Brain microvascular endothelial cell (primary cell): ENCODE measurements around the gene IFITM10.

Experiments
- DNase-seq: peaks from one replicate; pipeline ENCODE4 v3.0.0-alpha.2; 2020
- H3K27ac ChIP-seq: fragments of 250-450 bp; sonication (Bioruptor Pico); 2 replicates; pipeline ENCODE4 v1.5.1; 2020; ENCODE audit warnings: mild to moderate bottlenecking, moderate library complexity
- H3K27me3 ChIP-seq: fragments of 250-450 bp; sonication (Bioruptor Pico); replicated peaks from 2 replicates; pipeline ENCODE4 v1.5.1; 2020; ENCODE audit warnings: mild to moderate bottlenecking
- H3K36me3 ChIP-seq: fragments of 250-450 bp; sonication (Bioruptor Pico); replicated peaks from 2 replicates; pipeline ENCODE4 v1.5.1; 2020; ENCODE audit warnings: mild to moderate bottlenecking
- H3K4me3 ChIP-seq: 2 replicates; pipeline ENCODE4 v1.5.1; 2011; ENCODE audit warnings: low read depth, mild to moderate bottlenecking, control low read depth, low read length, moderate library complexity
- CTCF ChIP-seq: IDR thresholded peaks from 2 replicates; pipeline ENCODE4 v1.5.1; 2011; ENCODE audit warnings: low read depth, mild to moderate bottlenecking, moderate library complexity, low read length, control low read depth, inconsistent platforms; ENCODE audit errors: missing control alignments
- in situ Hi-C: cut with HindIII; loops from 2 replicates; pipeline ENCODE4 v1.10.0; 2017; ENCODE audit warnings: low sequenced_read_pairs, low pct_ligation_motif_present

The IFITM10 gene

GRCh38 chr11:1782831-1783724 lies 32.7 kb upstream of the IFITM10 start:
- H3K4me3 ChIP-seq, result no peak overlapping the region
- H3K27me3 ChIP-seq, result no peaks in the 10 kb centered on the region
- no peak for DNase-seq
- TF ChIP-seq CTCF, result no peak
- in situ Hi-C loops, result no loop called here
- H3K36me3 ChIP-seq, result no peaks in the 10 kb centered on the region
- no peak overlapping the region for H3K27ac ChIP-seq

DNA sequence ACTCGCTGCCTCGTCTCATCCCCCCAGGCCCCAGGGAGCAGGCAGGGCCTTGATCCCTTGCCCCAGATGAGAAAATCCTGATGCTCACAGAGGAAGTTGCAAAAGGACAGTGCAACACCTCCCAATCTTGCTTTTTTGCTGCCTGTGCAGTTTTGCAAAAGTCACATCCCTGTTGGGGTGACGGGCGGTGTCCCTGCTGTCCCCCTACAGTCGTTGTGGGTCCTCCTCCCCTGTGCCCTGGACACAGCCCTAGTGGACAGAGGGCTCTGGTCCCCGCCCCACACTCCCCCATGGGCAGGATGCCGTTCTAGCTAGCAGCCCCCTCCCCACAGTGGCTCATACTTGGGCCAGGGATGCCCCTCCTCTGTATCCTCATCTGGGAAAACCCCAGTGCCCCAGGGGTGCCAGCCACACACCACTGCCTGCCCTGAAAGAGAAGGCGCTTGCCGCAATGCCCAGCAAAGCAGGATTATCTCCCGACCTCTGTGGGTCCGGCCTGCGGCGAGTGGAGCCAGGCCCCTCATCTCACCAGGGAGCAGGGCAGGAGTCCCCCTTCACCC lies 31.7 kb upstream of the IFITM10 start:
- H3K27ac ChIP-seq, result no peak overlapping the region
- DNase-seq, result no peak
- TF ChIP-seq CTCF, result no peak
- in situ Hi-C loops, result no loop called here
- H3K36me3 ChIP-seq, result no peaks in the 10 kb centered on the region
- H3K27me3 ChIP-seq, result no peaks in the 10 kb centered on the region
- no peak overlapping the region for H3K4me3 ChIP-seq

GRCh38 chr11:1781593-1781975 lies 31.2 kb upstream of the IFITM10 start:
- Histone ChIP-seq H3K27me3 (no peaks in the 10 kb centered on the region), H3K4me3 (no peak overlapping the region), H3K27ac (no peak overlapping the region), H3K36me3 (no peaks in the 10 kb centered on the region)
- no peak for DNase-seq
- no peak for TF ChIP-seq CTCF
- in situ Hi-C loops, result no loop called here

GRCh38 chr11:1780700-1781592 lies 30.6 kb upstream of the IFITM10 start:
- in situ Hi-C loops, result no loop called here
- Histone ChIP-seq H3K27ac (no peak overlapping the region), H3K4me3 (no peak overlapping the region), H3K27me3 (no peaks in the 10 kb centered on the region), H3K36me3 (no peaks in the 10 kb centered on the region)
- no peak for DNase-seq
- no peak for TF ChIP-seq CTCF

DNA sequence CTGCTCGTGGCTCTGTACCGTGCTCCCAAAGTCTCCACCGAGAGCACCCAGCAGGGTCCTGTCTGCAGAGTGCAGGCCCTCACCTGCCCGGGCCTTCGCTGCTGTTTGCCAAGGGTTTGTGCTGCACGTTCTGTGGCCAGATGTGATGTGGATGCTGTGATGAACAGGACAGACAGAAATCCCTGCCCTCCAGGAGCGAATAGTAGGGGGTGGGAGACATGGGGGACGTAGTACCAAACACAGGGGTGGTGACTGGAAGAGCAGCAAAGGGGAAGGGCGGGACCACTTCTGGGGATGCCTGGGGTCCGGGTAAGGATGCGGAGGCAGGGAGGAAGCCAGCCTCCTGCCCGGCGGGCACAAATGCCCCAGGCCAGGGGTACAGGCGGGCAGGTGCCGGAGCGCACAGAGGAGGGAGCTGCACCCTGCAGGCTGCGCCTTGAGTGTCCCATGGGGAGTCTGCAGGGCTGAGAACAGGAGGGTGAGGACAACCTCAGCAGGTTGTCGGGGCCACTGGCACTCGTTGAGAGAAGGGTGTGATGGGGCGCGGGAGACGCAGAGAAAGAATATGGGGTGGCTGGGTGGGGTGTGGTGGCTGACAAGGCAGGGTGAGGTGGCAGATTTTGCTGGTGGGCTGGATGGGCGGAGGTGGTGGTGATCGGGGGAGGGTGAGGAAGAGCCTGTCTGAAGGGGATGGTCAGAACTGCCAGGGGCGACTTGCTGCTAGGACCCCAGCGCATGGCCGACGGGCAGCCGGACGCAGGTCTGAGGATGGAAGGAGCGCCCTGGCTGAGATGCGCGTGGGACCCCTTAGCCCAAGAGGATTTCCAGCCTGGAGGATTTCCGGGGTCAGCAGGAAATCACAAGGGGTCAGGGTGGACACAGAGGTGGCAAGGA lies 29.7 kb upstream of the IFITM10 start:
- DNase-seq, result no peak
- Histone ChIP-seq H3K27ac (no peak overlapping the region), H3K36me3 (no peaks in the 10 kb centered on the region), H3K4me3 (no peak overlapping the region), H3K27me3 (no peaks in the 10 kb centered on the region)
- no peak for TF ChIP-seq CTCF
- in situ Hi-C loops, result no loop called here
